ENCODE data around the gene EHMT1. TPM values are rescaled to one million over a fixed set of nuclear protein-coding genes. Genes with fewer than 3 reads are reported as not detected.

Gene EHMT1
- polyA plus RNA-seq, 2 of the 4 experiments (the other 2 are of a cell fraction) = 41.3 to 48.0 TPM

DNA sequence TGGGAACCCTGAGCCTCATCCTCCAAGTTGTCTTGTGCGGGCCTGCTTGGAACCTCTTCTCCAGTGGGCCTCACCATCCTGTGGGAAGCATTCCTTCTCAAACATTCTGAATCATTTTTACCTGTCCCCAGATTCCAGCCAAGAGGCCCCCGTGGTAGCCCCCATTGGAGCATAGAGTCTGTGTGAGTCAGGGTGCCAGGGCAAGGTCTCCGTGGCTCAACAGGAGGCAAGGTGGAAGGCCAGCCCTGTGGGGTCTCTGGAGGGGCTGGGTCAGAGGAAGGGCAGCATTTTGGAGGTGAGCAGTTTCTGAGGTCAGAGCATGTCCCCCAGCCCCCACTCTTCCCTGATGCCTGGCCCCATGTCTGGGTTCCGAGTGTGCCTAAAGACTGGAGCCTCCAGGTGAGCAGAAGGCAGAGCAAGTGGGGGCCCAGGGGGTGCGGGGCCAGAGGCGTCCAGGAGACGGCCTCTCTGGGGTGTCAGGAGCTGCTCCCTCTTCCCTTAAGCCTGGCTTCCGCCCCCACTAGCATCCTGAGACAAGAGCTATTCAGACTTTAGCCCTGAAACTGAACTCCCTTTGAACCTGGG, 260.9 kb downstream of the EHMT1 start:
- ATAC-seq (no peak), DNase-seq (ENCODE audit: low read depth in 1 of 2, low spot score in 1 of 2) (no peak), FAIRE-seq (no peak)
- no peak overlapping the region for H3K4me2 ChIP-seq
- ChIA-PET CTCF (interaction anchor here (1.4 kb wide), 1 partner anchor 11 kb away, joined by 4 read pairs; no protein-coding TSS in a partner anchor), POLR2A (no interaction called here)
- H3K27ac ChIP-seq = no peak overlapping the region
- H3K4me3 ChIP-seq = no peak overlapping the region
- no peaks in the 10 kb centered on the region for H3K4me1 ChIP-seq
- H3K9me3 ChIP-seq = no peaks in the 10 kb centered on the region
- WGBS (ENCODE audit: missing lambda C conversion rate) = 25% methylated on average over 6 of the region's 8 CpGs
- TF ChIP-seq, protein P1, sequence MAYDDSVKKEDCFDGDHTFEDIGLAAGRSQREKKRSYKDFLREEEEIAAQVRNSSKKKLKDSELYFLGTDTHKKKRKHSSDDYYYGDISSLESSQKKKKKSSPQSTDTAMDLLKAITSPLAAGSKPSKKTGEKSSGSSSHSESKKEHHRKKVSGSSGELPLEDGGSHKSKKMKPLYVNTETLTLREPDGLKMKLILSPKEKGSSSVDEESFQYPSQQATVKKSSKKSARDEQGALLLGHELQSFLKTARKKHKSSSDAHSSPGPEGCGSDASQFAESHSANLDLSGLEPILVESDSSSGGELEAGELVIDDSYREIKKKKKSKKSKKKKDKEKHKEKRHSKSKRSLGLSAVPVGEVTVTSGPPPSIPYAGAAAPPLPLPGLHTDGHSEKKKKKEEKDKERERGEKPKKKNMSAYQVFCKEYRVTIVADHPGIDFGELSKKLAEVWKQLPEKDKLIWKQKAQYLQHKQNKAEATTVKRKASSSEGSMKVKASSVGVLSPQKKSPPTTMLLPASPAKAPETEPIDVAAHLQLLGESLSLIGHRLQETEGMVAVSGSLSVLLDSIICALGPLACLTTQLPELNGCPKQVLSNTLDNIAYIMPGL (CRISPR knock-in tag; IDR thresholded peaks at IDR 0.05; ENCODE audit: borderline replicate concordance) = no peak
- no peak for TF ChIP-seq ZSCAN20 (CRISPR knock-in tag; IDR thresholded peaks at IDR 0.05)
- TF ChIP-seq HOXB5 (CRISPR knock-in tag; IDR thresholded peaks at IDR 0.05) = no peak
- no peak for TF ChIP-seq ESRRA (IDR thresholded peaks at IDR 0.05; ENCODE audit: borderline replicate concordance, low read length)
- TF ChIP-seq HOXA7 (CRISPR knock-in tag; IDR thresholded peaks at IDR 0.05) = no peak
- no peak for TF ChIP-seq HOXB13 (CRISPR knock-in tag; IDR thresholded peaks at IDR 0.05; ENCODE audit: low read depth)
- no peak for TF ChIP-seq CTCF (IDR thresholded peaks at IDR 0.05)
- no peak for TF ChIP-seq TFCP2L1 (CRISPR knock-in tag; IDR thresholded peaks at IDR 0.05)
- TF ChIP-seq RFX5 (IDR thresholded peaks at IDR 0.05) = no peak

DNA sequence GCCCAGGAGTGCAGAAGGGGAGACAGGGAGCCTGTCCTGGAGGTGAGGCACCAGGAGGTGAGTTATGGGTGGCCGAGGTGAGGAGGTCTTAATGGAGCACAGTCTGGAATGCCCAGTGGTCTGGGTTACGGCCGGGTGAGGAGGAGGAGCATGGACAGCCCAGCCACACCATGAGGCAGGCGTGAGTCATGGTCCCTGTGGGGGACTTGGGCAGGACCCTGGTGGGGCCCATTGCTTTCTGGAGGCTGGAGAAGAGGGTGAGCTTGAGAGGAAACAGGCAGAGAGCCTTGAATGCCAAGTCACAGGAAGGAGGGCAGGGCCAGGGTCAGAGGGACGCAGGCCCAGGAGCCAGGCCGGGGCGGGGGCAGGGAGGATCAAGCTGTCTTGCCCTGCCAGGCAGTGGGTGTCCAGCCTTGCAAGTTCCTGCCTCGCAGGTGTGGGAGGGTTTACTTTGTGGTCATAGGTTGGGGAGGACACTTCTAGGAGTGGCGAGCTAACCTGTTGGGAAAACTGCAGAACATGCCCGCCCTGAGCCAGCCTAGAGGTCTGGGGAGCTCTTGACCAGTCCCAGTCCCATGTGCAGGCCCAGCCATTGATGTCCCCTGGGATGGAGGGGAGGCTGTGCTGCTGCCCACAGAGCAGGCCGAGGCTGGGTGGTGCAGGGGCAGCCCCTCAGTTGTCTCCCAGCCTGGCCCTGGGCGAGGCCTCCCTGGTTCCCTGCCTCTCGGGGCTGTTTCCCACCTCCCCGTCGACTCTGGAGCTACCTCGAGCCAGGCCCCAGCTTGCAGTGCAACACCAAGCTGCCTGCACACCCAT, 261.6 kb downstream of the EHMT1 start:
- POLR2A ChIA-PET = no interaction called here
- ATAC-seq (no peak), DNase-seq (ENCODE audit: low read depth in 1 of 2, low spot score in 1 of 2) (no peak), FAIRE-seq (no peak)
- no peaks in the 10 kb centered on the region for H3K9me3 ChIP-seq
- TF ChIP-seq CTCF (IDR thresholded peaks at IDR 0.05) (no peak), SREBF2 (IDR thresholded peaks at IDR 0.05) (no peak), JUN (IDR thresholded peaks at IDR 0.05) (no peak), BHLHE40 (IDR thresholded peaks at IDR 0.05; ENCODE audit: low read depth, low read length) (no peak), RARB (CRISPR knock-in tag; IDR thresholded peaks at IDR 0.05) (no peak)
- CTCF ChIA-PET = interaction anchor here (1.0 to 1.4 kb wide), 2 partner anchors 11 to 12 kb away, joined by 3 to 4 read pairs; no protein-coding TSS in a partner anchor
- no peaks in the 10 kb centered on the region for H3K4me1 ChIP-seq
- no peak overlapping the region for H3K4me3 ChIP-seq
- WGBS (ENCODE audit: missing lambda C conversion rate) = 52% methylated on average over 12 of the region's 16 CpGs
- H3K27ac ChIP-seq = no peak overlapping the region
- no peak overlapping the region for H3K4me2 ChIP-seq

DNA sequence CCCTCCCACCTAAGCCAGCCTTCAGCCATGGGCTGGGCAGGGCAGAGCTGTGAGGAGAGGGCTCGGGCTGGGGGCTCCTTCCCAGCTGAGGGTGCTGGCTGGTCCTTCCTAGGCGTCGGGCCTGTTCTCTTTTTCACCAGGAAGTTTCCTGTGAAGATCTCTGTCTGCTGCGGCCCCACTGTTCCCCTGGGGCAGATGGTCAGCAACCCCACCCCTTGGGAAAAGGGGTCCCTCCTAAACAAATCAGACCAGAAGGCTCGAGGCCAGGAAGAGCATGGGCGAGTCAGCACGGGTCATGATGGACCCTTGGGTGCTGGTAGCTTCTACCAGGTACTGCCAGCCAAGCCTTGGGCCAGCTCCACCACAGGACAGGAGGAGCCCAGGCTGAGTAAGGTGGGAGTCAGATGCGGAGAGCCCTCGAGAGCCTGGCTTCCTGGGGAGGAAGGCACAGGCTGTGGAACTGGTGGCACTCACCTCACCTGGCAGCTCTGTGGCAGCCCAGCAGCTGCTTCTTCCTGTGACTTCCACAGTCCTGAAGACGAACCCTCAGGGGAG, 262.2 kb downstream of the EHMT1 start:
- ATAC-seq = no peak

More for the DNA sequence above, 262.2 kb downstream of the EHMT1 start:
- DNase-seq (ENCODE audit: low read depth in 1 of 2, low spot score in 1 of 2) = no peak
- ChIA-PET POLR2A (no interaction called here), CTCF (interaction anchor here (1.0 to 1.4 kb wide), 3 partner anchors 11 to 32 kb away, joined by 3 to 4 read pairs (median 3); no protein-coding TSS in a partner anchor)
- Histone ChIP-seq H3K4me3 (no peak overlapping the region), H3K4me1 (no peaks in the 10 kb centered on the region), H3K27ac (no peak overlapping the region), H3K4me2 (no peak overlapping the region), H3K9me3 (no peaks in the 10 kb centered on the region)
- TF ChIP-seq KDM5A (IDR thresholded peaks at IDR 0.05) = no peak
- no peak for TF ChIP-seq ZC3H11A (IDR thresholded peaks at IDR 0.05)
- no peak for TF ChIP-seq MAZ (IDR thresholded peaks at IDR 0.05; ENCODE audit: borderline replicate concordance, low read depth, low read length)
- no peak for TF ChIP-seq ESRRA (IDR thresholded peaks at IDR 0.05; ENCODE audit: borderline replicate concordance, low read length)
- TF ChIP-seq CEBPB (IDR thresholded peaks at IDR 0.05) = no peak
- WGBS (ENCODE audit: missing lambda C conversion rate) = 14% methylated on average over 8 of the region's 10 CpGs
- FAIRE-seq = no peak

All from A549 (cell line).